GM12865 (cell line): ENCODE results near the gene KSR1.
A peak's percentile ranks its signal among the peaks of the same experiment; 100 is the strongest.
"Not testable (repeated sequence)": the region's sequence is repeated elsewhere in the genome, so short reads cannot be mapped to it uniquely, and the experiment has no call there.

ENCODE experiments used
- DNase-seq: peaks from one replicate; pipeline ENCODE4 v3.0.0; 2010; ENCODE audit warnings: low read depth
- H3K4me3 ChIP-seq: 2 replicates; pipeline ENCODE4 v1.5.1; 2011; ENCODE audit warnings: mild to moderate bottlenecking, low read depth, low read length, control low read depth
- CTCF ChIP-seq: IDR thresholded peaks from 2 replicates; pipeline ENCODE4 v1.5.1; 2011; ENCODE audit warnings: low read length, control low read depth, low read depth, inconsistent platforms; ENCODE audit not compliant: insufficient read depth; ENCODE audit errors: missing control alignments

Gene KSR1

DNA sequence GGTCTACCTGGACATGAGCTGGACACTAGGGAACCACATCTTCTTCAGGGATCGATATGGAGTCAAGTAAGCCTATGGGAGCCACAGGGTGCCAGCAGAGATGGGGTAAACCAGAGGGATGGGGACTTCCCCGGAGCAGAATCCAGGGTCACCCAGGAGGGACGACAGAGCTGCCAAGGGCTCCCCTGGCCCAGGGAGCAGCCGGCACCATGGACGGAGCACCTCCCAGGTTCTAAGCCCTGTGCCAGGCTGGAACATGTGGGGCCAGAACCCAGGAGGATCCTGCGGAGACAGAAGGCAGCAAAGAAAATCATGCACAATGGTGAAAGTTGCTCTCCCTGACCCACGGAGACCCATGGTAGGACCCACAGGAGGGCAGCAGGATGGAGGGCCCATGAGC lies 33.6 kb upstream of the KSR1 start:
- TF ChIP-seq CTCF: no peak
- no peak for DNase-seq
- H3K4me3 ChIP-seq: no peak overlapping the region

DNA sequence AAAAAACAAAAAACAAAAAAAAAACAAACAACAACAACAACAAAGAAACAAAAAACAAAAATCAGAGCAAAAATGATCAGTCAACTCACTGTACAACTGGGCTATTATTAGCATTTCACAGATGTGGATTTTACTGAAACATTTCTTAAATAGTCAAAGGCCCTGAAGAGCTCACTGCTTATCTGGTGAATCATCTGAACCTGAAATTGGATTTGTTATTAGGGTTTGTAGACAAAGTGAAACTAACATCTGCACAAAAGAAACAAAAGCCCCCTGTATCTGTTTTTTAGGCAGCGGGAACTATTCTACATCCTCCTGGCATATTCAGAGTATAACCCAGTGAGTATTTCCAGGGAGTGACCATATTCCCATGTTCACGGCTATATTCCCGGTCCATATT lies 32.6 kb upstream of the KSR1 start:
- peak; percentile 33 for DNase-seq
- no peak for TF ChIP-seq CTCF
- H3K4me3 ChIP-seq: no peak overlapping the region

GRCh38 chr17:27424516-27424915 lies 31.7 kb upstream of the KSR1 start:
- no peak for TF ChIP-seq CTCF
- DNase-seq: no peak

DNA sequence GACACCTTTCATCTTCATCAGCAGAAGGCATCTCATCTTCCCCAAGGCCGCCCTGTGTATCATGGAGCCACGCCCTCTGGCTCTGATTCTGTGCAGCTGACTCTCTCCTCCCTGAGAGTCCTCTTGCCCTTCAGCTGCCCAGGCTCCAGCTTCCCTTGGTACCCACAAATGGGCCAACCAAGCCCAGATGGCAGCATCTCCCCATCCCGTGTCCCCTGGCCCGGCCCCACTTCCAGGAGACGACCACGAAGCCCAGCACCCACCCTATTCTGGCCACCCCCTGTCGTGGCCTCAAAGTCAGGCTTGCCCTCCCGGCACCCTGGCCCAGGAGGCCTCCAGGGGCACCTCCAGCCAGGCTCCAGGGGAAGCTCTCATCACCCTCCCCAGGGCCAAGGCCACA lies 31.3 kb upstream of the KSR1 start:
- TF ChIP-seq CTCF: no peak
- H3K4me3 ChIP-seq: no peak overlapping the region
- no peak for DNase-seq

More at GRCh38 chr17:27424516-27424915, 31.7 kb upstream of the KSR1 start:
- H3K4me3 ChIP-seq: no peak overlapping the region

GRCh38 chr17:27425571-27425970 lies 30.7 kb upstream of the KSR1 start:
- not testable (repeated sequence) for DNase-seq, H3K4me3 ChIP-seq

GRCh38 chr17:27425991-27426390 lies 30.3 kb upstream of the KSR1 start:
- TF ChIP-seq CTCF: no peak
- no peak for DNase-seq

DNA sequence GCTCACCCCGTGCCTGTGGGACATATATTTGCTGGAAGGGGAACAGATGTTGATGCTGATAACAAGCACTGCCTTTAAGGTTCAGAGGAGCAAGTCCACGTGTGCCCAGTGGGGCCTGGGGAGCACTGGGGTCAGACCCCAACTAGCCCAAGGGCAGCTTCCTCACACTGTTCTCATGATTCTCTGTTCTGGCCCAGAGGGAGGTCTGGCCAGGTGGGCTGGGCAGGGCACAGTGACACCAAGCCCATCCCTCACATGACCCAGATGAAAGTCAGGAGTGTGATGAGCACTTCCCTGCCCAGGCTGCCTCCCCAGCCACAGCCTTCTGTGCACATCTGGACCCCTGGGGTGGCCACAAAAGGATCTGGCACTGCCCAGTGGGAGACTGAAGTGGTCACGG lies 29.8 kb upstream of the KSR1 start:
- DNase-seq: not testable (repeated sequence)

More at GRCh38 chr17:27425991-27426390, 30.3 kb upstream of the KSR1 start:
- no peak overlapping the region for H3K4me3 ChIP-seq

DNA sequence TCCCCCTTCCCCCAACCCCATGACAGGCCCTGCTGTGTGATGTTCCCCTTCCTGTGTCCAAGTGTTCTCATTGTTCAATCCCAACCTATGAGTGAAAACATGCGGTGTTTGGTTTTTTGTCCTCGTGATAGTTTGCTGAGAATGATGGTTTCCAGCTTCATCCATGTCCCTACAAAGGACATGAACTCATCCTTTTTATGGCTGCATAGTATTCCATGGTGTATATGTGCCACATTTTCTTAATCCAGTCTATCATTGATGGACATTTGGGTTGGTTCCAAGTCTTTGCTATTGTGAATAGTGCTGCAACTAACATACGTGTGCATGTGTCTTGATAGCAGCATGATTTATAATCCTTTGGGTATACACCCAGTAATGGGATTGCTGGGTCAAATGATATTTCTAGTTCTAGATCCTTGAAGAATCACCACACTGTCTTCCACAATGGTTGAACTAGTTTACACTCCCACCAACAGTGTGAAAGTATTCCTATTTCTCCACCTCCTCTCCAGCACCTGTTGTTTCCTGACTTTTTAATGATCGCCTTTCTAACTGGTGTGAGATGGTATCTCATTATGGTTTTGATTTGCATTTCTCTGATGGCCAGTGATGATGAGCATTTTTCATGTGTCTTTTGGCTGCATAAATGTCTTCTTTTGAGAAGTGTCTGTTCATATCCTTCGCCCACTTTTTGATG lies 28.9 kb upstream of the KSR1 start:
- not testable (repeated sequence) for H3K4me3 ChIP-seq, DNase-seq

More for the DNA sequence above, 29.8 kb upstream of the KSR1 start:
- H3K4me3 ChIP-seq: not testable (repeated sequence)
